ENCODE data around the gene TEX12. TPM values are rescaled to one million over a fixed set of nuclear protein-coding genes. Genes with fewer than 3 reads are reported as not detected.

TEX12 gene
- total and polyA plus RNA-seq, 2 experiments from 2014 or later, result 1.1 TPM; not detected in 1

DNA sequence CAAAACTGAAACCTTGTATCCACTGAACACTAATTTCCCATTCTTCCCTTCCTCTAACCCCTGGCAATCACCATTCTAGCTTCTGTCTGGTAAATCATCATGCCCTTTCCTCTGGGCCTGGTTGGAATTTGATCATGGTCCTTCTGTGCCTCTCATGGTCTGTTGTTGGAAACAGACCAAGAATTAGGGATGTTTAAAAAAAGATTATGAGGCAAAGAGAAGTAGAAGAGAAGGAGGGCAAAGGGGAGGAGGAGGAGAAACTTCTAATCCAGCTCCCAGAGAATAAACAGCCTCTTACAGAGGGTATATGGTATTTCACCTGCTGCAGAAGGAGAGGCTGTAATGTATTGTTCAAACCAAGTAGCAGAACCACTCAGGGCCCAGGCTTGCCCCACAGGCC is 18.7 kb downstream of the TEX12 start (continued):
- TF ChIP-seq, protein P1, sequence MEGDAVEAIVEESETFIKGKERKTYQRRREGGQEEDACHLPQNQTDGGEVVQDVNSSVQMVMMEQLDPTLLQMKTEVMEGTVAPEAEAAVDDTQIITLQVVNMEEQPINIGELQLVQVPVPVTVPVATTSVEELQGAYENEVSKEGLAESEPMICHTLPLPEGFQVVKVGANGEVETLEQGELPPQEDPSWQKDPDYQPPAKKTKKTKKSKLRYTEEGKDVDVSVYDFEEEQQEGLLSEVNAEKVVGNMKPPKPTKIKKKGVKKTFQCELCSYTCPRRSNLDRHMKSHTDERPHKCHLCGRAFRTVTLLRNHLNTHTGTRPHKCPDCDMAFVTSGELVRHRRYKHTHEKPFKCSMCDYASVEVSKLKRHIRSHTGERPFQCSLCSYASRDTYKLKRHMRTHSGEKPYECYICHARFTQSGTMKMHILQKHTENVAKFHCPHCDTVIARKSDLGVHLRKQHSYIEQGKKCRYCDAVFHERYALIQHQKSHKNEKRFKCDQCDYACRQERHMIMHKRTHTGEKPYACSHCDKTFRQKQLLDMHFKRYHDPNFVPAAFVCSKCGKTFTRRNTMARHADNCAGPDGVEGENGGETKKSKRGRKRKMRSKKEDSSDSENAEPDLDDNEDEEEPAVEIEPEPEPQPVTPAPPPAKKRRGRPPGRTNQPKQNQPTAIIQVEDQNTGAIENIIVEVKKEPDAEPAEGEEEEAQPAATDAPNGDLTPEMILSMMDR (conservative IDR thresholded peaks at IDR 0.05; ENCODE audit: low read depth in 2 of 2), result no peak
- TF ChIP-seq, protein P2, sequence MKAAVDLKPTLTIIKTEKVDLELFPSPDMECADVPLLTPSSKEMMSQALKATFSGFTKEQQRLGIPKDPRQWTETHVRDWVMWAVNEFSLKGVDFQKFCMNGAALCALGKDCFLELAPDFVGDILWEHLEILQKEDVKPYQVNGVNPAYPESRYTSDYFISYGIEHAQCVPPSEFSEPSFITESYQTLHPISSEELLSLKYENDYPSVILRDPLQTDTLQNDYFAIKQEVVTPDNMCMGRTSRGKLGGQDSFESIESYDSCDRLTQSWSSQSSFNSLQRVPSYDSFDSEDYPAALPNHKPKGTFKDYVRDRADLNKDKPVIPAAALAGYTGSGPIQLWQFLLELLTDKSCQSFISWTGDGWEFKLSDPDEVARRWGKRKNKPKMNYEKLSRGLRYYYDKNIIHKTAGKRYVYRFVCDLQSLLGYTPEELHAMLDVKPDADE (IDR thresholded peaks at IDR 0.05), result no peak
- TF ChIP-seq ZNF114 (CRISPR knock-in tag; IDR thresholded peaks at IDR 0.05), result no peak
- no peak for TF ChIP-seq EZH2phosphoT487 (IDR thresholded peaks at IDR 0.05; ENCODE audit: unreplicated experiment)

DNA sequence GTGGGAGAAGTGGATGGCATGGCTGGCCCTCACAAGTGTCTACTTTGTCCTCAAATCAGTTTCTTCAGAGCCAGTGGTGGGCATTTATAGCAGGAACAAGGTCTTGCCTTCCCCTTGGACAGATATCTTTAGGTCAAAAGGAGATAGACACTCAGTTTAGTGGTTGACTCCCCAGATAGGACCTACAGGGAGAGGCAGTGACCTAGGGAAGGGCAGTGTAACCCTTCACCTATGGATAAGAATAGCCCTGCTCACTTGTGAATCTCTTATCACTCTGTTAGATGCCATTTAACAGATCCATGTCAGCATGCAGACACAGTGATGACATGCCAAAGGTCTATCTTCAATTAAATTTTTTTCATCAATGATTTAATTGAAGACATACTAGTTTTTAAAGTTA is 19.1 kb downstream of the TEX12 start:
- Mint-ChIP-seq H3K27ac (no peak overlapping the region), H3K4me3 (no peak overlapping the region), H3K27me3 (ENCODE audit: insufficient read depth, low read depth, poor library complexity) (no peaks in the 10 kb centered on the region), H3K36me3 (ENCODE audit: low read depth) (no peaks in the 10 kb centered on the region), H3K4me1 (peaks cover 3% of the 10 kb centered on the region; the same call in 2 of the 3 replicates), H3K9me3 (no peaks in the 10 kb centered on the region)
- Histone ChIP-seq H3K27ac (ENCODE audit: low read depth) (no peak overlapping the region), H3K4me2 (no peak overlapping the region), H3K36me3 (ENCODE audit: insufficient read depth) (no peaks in the 10 kb centered on the region), H4K20me1 (replicated peaks; ENCODE audit: insufficient read depth) (no peaks in the 10 kb centered on the region), H3K4me3 (no peak overlapping the region), H2AFZ (no peak overlapping the region), H3K9me2 (ENCODE audit: insufficient read depth) (no peaks in the 10 kb centered on the region), H3K4me1 (ENCODE audit: insufficient read depth) (peaks cover 5% of the 10 kb centered on the region; the same call in 1 of the 2 replicates), H3K27me3 (ENCODE audit: insufficient read depth) (no peaks in the 10 kb centered on the region), H3K79me2 (replicated peaks; ENCODE audit: insufficient read depth) (no peaks in the 10 kb centered on the region), H3F3A (replicated peaks; ENCODE audit: low read depth) (no peaks in the 10 kb centered on the region)
- ATAC-seq (no peak), DNase-seq (ENCODE audit: low spot score) (no peak)
- TF ChIP-seq EZH2phosphoT487 (IDR thresholded peaks at IDR 0.05; ENCODE audit: unreplicated experiment), result no peak
- no peak for TF ChIP-seq EZH2 (IDR thresholded peaks at IDR 0.05; ENCODE audit: low read depth, unreplicated experiment)
- TF ChIP-seq NANOG (IDR thresholded peaks at IDR 0.05; ENCODE audit: borderline replicate concordance), result no peak
- TF ChIP-seq, protein P2 (IDR thresholded peaks at IDR 0.05), result no peak
- TF ChIP-seq, protein P3, sequence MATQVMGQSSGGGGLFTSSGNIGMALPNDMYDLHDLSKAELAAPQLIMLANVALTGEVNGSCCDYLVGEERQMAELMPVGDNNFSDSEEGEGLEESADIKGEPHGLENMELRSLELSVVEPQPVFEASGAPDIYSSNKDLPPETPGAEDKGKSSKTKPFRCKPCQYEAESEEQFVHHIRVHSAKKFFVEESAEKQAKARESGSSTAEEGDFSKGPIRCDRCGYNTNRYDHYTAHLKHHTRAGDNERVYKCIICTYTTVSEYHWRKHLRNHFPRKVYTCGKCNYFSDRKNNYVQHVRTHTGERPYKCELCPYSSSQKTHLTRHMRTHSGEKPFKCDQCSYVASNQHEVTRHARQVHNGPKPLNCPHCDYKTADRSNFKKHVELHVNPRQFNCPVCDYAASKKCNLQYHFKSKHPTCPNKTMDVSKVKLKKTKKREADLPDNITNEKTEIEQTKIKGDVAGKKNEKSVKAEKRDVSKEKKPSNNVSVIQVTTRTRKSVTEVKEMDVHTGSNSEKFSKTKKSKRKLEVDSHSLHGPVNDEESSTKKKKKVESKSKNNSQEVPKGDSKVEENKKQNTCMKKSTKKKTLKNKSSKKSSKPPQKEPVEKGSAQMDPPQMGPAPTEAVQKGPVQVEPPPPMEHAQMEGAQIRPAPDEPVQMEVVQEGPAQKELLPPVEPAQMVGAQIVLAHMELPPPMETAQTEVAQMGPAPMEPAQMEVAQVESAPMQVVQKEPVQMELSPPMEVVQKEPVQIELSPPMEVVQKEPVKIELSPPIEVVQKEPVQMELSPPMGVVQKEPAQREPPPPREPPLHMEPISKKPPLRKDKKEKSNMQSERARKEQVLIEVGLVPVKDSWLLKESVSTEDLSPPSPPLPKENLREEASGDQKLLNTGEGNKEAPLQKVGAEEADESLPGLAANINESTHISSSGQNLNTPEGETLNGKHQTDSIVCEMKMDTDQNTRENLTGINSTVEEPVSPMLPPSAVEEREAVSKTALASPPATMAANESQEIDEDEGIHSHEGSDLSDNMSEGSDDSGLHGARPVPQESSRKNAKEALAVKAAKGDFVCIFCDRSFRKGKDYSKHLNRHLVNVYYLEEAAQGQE (IDR thresholded peaks at IDR 0.05; ENCODE audit: unreplicated experiment), result no peak
- TF ChIP-seq, protein P1 (conservative IDR thresholded peaks at IDR 0.05; ENCODE audit: low read depth in 2 of 2), result no peak
- TF ChIP-seq ZNF114 (CRISPR knock-in tag; IDR thresholded peaks at IDR 0.05), result no peak
- TF ChIP-seq JUNB (IDR thresholded peaks at IDR 0.05; ENCODE audit: unreplicated experiment), result no peak
